WTC11 (cell line): ENCODE results near the gene RNGTT. TPM values are rescaled to one million over a fixed set of nuclear protein-coding genes. Genes with fewer than 3 reads are reported as not detected.

Experiments
- ATAC-seq: fragments of 200-7000 bp; cut with Tn5 transposase; 2 replicates; pipeline ENCODE4 v1.10.0; 2021; ENCODE audit warnings: mild to moderate bottlenecking, moderate library complexity
- CTCF ChIA-PET: fragments of 300-600 bp; sonication (Branson Sonifier 250); formaldehyde crosslinking; loops from one replicate; lab custom pipeline; 2021; ENCODE audit warnings: antibody characterized with exemption; lab: Charles Lee
- POLR2A ChIA-PET: fragments of 350-600 bp; sonication (Branson Sonifier 250); formaldehyde crosslinking; loops from one replicate; lab custom pipeline; 2021; ENCODE audit warnings: antibody characterized with exemption; lab: Charles Lee
- DNase-seq: peaks from one replicate; pipeline ENCODE4 v3.0.0; 2021; ENCODE audit warnings: low spot score
- H3K27ac Mint-ChIP-seq: 2 replicates; pipeline ENCODE4 v1.8.0; 2021; ENCODE audit warnings: mixed read lengths
- H3K27me3 Mint-ChIP-seq: 2 replicates; pipeline ENCODE4 v1.8.0; 2021; ENCODE audit warnings: low read depth, mild to moderate bottlenecking, moderate library complexity, mixed read lengths
- H3K36me3 Mint-ChIP-seq: 2 replicates; pipeline ENCODE4 v1.8.0; 2021; ENCODE audit warnings: mixed read lengths
- H3K4me1 Mint-ChIP-seq: 2 replicates; pipeline ENCODE4 v1.8.0; 2022; ENCODE audit warnings: mixed read lengths
- H3K4me3 Mint-ChIP-seq: 2 replicates; pipeline ENCODE4 v1.8.0; 2021; ENCODE audit warnings: mild to moderate bottlenecking, moderate library complexity, mixed read lengths
- H3K9me3 Mint-ChIP-seq: 2 replicates; pipeline ENCODE4 v1.8.0; 2021; ENCODE audit warnings: mixed read lengths
- AR ChIP-seq: fragments of 250-450 bp; sonication (Bioruptor Pico); IDR thresholded peaks from 2 replicates; pipeline ENCODE4 v1.9.0; 2021; ENCODE audit warnings: mild to moderate bottlenecking
- ATF3 ChIP-seq: sonication (generic); formaldehyde crosslinking; conservative IDR thresholded peaks from 2 replicates; pipeline ENCODE4 v1.8.1; 2022; ENCODE audit warnings: mild to moderate bottlenecking, missing genetic modification reagents
- E2F1 ChIP-seq: sonication (generic); formaldehyde crosslinking; IDR thresholded peaks from 2 replicates; pipeline ENCODE4 v1.8.0; 2022; ENCODE audit warnings: mild to moderate bottlenecking, missing genetic modification reagents
- ELF4 ChIP-seq: sonication (generic); formaldehyde crosslinking; IDR thresholded peaks from 2 replicates; pipeline ENCODE4 v1.8.1; 2022; ENCODE audit warnings: low read depth, mild to moderate bottlenecking, moderate library complexity, missing genetic modification reagents
- EMX1 ChIP-seq: fragments of 250-450 bp; sonication (Bioruptor Pico); IDR thresholded peaks from 2 replicates; pipeline ENCODE4 v1.8.0; 2021; ENCODE audit warnings: mild to moderate bottlenecking
- FOXJ3 ChIP-seq: sonication (generic); formaldehyde crosslinking; IDR thresholded peaks from 2 replicates; pipeline ENCODE4 v1.9.0; 2021; ENCODE audit warnings: missing genetic modification reagents, mild to moderate bottlenecking, borderline replicate concordance
- FOXP1 ChIP-seq: sonication (generic); formaldehyde crosslinking; IDR thresholded peaks from 2 replicates; pipeline ENCODE4 v1.8.0; 2022; ENCODE audit warnings: missing genetic modification reagents, mild to moderate bottlenecking, moderate library complexity, borderline replicate concordance
- GTF2I ChIP-seq: fragments of 250-450 bp; sonication (Bioruptor Pico); conservative IDR thresholded peaks from 2 replicates; pipeline ENCODE4 v1.4.0; 2021; ENCODE audit warnings: mild to moderate bottlenecking
- IRF2 ChIP-seq: sonication (generic); formaldehyde crosslinking; IDR thresholded peaks from 2 replicates; pipeline ENCODE4 v1.8.0; 2022; ENCODE audit warnings: low read depth, missing genetic modification reagents, borderline replicate concordance
- JAZF1 ChIP-seq: fragments of 250-450 bp; sonication (Bioruptor Pico); IDR thresholded peaks from 2 replicates; pipeline ENCODE4 v1.9.0; 2021; ENCODE audit warnings: moderate library complexity, mild to moderate bottlenecking, inconsistent platforms
- MAX ChIP-seq: sonication (generic); formaldehyde crosslinking; IDR thresholded peaks from 2 replicates; pipeline ENCODE4 v1.8.0; 2022; ENCODE audit warnings: mild to moderate bottlenecking, missing genetic modification reagents
- MYBL2 ChIP-seq: sonication (generic); formaldehyde crosslinking; IDR thresholded peaks from 2 replicates; pipeline ENCODE4 v1.8.1; 2023; ENCODE audit warnings: mild to moderate bottlenecking, moderate library complexity, missing genetic modification reagents
- NFE2L1 ChIP-seq: sonication (generic); formaldehyde crosslinking; IDR thresholded peaks from 2 replicates; pipeline ENCODE4 v1.8.1; 2023; ENCODE audit warnings: missing genetic modification reagents
- OVOL2 ChIP-seq: fragments of 250-450 bp; sonication (Bioruptor Pico); IDR thresholded peaks from 2 replicates; pipeline ENCODE4 v1.9.0; 2021; ENCODE audit warnings: mild to moderate bottlenecking, borderline replicate concordance
- PRRX2 ChIP-seq: fragments of 250-450 bp; sonication (Bioruptor Pico); IDR thresholded peaks from 2 replicates; pipeline ENCODE4 v1.8.0; 2021; ENCODE audit warnings: mild to moderate bottlenecking
- TEAD4 ChIP-seq: sonication (generic); formaldehyde crosslinking; IDR thresholded peaks from 2 replicates; pipeline ENCODE4 v1.8.0; 2022; ENCODE audit warnings: mild to moderate bottlenecking, missing genetic modification reagents
- ZNF416 ChIP-seq: fragments of 250-450 bp; sonication (Bioruptor Pico); IDR thresholded peaks from 2 replicates; pipeline ENCODE4 v1.9.0; 2021; ENCODE audit warnings: mild to moderate bottlenecking, inconsistent platforms
- total RNA-seq: library from RNA; stranded (reverse); gene quantifications from 3 replicates; pipeline ENCODE4 v1.2.3, GENCODE V29; 2021
- TF ChIP-seq, protein P1 (sequence below): sonication (generic); formaldehyde crosslinking; IDR thresholded peaks from 2 replicates; pipeline ENCODE4 v1.8.0; 2022; ENCODE audit warnings: mild to moderate bottlenecking, missing genetic modification reagents
- TF ChIP-seq, protein P2 (sequence below): fragments of 200-600 bp; IDR thresholded peaks from 2 replicates; pipeline ENCODE4 v1.8.0; 2022; ENCODE audit warnings: antibody characterized with exemption
- TF ChIP-seq, protein P3 (sequence below): fragments of 250-450 bp; sonication (Bioruptor Pico); IDR thresholded peaks from 2 replicates; pipeline ENCODE4 v1.8.0; 2021; ENCODE audit warnings: mild to moderate bottlenecking
- TF ChIP-seq, protein P4 (sequence below): fragments of 250-450 bp; sonication (Bioruptor Pico); IDR thresholded peaks from 2 replicates; pipeline ENCODE4 v1.9.0; 2021; ENCODE audit warnings: mild to moderate bottlenecking
- TF ChIP-seq, protein P5 (sequence below): sonication (generic); formaldehyde crosslinking; IDR thresholded peaks from 2 replicates; pipeline ENCODE4 v1.8.1; 2023; ENCODE audit warnings: mild to moderate bottlenecking, missing genetic modification reagents, borderline replicate concordance

RNGTT gene
- total RNA-seq, 1 experiment from 2014 or later, result 20.4 TPM

GRCh38 chr6:88572449-88573139 lies 390.8 kb downstream of the RNGTT start:
- H3K27me3 Mint-ChIP-seq, result no peaks in the 10 kb centered on the region; the same call in 1 of the 2 replicates
- no peak overlapping the region for H3K27ac Mint-ChIP-seq
- TF ChIP-seq TEAD4 (CRISPR knock-in tag), result no peak
- TF ChIP-seq MYBL2, result no peak
- TF ChIP-seq ZNF416 (CRISPR knock-in tag), result no peak
- TF ChIP-seq, protein P1, sequence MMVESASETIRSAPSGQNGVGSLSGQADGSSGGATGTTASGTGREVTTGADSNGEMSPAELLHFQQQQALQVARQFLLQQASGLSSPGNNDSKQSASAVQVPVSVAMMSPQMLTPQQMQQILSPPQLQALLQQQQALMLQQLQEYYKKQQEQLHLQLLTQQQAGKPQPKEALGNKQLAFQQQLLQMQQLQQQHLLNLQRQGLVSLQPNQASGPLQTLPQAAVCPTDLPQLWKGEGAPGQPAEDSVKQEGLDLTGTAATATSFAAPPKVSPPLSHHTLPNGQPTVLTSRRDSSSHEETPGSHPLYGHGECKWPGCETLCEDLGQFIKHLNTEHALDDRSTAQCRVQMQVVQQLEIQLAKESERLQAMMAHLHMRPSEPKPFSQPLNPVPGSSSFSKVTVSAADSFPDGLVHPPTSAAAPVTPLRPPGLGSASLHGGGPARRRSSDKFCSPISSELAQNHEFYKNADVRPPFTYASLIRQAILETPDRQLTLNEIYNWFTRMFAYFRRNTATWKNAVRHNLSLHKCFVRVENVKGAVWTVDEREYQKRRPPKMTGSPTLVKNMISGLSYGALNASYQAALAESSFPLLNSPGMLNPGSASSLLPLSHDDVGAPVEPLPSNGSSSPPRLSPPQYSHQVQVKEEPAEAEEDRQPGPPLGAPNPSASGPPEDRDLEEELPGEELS, result no peak
- no peak for TF ChIP-seq GTF2I
- TF ChIP-seq NFE2L1, result no peak
- no peak for TF ChIP-seq AR (CRISPR knock-in tag)
- no peak for TF ChIP-seq ATF3
- TF ChIP-seq FOXJ3, result no peak
- CTCF ChIA-PET, result no interaction called here
- H3K36me3 Mint-ChIP-seq, result peaks cover 17% of the 10 kb centered on the region
- ATAC-seq (no peak), DNase-seq (no peak)
- POLR2A ChIA-PET, result no interaction called here
- H3K9me3 Mint-ChIP-seq, result peaks cover 33% of the 10 kb centered on the region
- peaks cover 17% of the 10 kb centered on the region for H3K4me1 Mint-ChIP-seq
- no peak overlapping the region for H3K4me3 Mint-ChIP-seq

- H3K36me3 Mint-ChIP-seq, result peaks cover 17% of the 10 kb centered on the region
- DNase-seq (no peak), ATAC-seq (no peak)
- POLR2A ChIA-PET, result no interaction called here
- H3K4me3 Mint-ChIP-seq, result no peak overlapping the region
- H3K4me1 Mint-ChIP-seq, result peaks cover 20% of the 10 kb centered on the region
- peaks cover 33% of the 10 kb centered on the region for H3K9me3 Mint-ChIP-seq
- CTCF ChIA-PET, result interaction anchor here (0.8 kb wide), 1 partner anchor 17 kb away, joined by 3 read pairs; no protein-coding TSS in a partner anchor
- H3K27me3 Mint-ChIP-seq, result no peaks in the 10 kb centered on the region; the same call in 1 of the 2 replicates
- no peak overlapping the region for H3K27ac Mint-ChIP-seq
- TF ChIP-seq IRF2 (CRISPR knock-in tag) (no peak), OVOL2 (CRISPR knock-in tag) (no peak), E2F1 (CRISPR knock-in tag) (no peak), PRRX2 (no peak), MAX (CRISPR knock-in tag) (no peak), ELF4 (CRISPR knock-in tag) (no peak), EMX1 (CRISPR knock-in tag) (no peak), FOXP1 (CRISPR knock-in tag) (no peak), JAZF1 (no peak)
- TF ChIP-seq, protein P2, sequence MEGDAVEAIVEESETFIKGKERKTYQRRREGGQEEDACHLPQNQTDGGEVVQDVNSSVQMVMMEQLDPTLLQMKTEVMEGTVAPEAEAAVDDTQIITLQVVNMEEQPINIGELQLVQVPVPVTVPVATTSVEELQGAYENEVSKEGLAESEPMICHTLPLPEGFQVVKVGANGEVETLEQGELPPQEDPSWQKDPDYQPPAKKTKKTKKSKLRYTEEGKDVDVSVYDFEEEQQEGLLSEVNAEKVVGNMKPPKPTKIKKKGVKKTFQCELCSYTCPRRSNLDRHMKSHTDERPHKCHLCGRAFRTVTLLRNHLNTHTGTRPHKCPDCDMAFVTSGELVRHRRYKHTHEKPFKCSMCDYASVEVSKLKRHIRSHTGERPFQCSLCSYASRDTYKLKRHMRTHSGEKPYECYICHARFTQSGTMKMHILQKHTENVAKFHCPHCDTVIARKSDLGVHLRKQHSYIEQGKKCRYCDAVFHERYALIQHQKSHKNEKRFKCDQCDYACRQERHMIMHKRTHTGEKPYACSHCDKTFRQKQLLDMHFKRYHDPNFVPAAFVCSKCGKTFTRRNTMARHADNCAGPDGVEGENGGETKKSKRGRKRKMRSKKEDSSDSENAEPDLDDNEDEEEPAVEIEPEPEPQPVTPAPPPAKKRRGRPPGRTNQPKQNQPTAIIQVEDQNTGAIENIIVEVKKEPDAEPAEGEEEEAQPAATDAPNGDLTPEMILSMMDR, result no peak
- TF ChIP-seq, protein P3, sequence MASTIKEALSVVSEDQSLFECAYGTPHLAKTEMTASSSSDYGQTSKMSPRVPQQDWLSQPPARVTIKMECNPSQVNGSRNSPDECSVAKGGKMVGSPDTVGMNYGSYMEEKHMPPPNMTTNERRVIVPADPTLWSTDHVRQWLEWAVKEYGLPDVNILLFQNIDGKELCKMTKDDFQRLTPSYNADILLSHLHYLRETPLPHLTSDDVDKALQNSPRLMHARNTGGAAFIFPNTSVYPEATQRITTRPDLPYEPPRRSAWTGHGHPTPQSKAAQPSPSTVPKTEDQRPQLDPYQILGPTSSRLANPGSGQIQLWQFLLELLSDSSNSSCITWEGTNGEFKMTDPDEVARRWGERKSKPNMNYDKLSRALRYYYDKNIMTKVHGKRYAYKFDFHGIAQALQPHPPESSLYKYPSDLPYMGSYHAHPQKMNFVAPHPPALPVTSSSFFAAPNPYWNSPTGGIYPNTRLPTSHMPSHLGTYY (CRISPR knock-in tag), result no peak
- TF ChIP-seq, protein P4, sequence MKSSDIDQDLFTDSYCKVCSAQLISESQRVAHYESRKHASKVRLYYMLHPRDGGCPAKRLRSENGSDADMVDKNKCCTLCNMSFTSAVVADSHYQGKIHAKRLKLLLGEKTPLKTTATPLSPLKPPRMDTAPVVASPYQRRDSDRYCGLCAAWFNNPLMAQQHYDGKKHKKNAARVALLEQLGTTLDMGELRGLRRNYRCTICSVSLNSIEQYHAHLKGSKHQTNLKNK, result no peak
- TF ChIP-seq, protein P5, sequence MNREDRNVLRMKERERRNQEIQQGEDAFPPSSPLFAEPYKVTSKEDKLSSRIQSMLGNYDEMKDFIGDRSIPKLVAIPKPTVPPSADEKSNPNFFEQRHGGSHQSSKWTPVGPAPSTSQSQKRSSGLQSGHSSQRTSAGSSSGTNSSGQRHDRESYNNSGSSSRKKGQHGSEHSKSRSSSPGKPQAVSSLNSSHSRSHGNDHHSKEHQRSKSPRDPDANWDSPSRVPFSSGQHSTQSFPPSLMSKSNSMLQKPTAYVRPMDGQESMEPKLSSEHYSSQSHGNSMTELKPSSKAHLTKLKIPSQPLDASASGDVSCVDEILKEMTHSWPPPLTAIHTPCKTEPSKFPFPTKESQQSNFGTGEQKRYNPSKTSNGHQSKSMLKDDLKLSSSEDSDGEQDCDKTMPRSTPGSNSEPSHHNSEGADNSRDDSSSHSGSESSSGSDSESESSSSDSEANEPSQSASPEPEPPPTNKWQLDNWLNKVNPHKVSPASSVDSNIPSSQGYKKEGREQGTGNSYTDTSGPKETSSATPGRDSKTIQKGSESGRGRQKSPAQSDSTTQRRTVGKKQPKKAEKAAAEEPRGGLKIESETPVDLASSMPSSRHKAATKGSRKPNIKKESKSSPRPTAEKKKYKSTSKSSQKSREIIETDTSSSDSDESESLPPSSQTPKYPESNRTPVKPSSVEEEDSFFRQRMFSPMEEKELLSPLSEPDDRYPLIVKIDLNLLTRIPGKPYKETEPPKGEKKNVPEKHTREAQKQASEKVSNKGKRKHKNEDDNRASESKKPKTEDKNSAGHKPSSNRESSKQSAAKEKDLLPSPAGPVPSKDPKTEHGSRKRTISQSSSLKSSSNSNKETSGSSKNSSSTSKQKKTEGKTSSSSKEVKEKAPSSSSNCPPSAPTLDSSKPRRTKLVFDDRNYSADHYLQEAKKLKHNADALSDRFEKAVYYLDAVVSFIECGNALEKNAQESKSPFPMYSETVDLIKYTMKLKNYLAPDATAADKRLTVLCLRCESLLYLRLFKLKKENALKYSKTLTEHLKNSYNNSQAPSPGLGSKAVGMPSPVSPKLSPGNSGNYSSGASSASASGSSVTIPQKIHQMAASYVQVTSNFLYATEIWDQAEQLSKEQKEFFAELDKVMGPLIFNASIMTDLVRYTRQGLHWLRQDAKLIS (CRISPR knock-in tag), result no peak
These were observed 393.5 kb downstream of the RNGTT start for GRCh38 chr6:88569959-88570358.
